Lower lobe of right lung (tissue), 2 donors: ENCODE results near the gene PHKG2. TPM values are rescaled to one million over a fixed set of nuclear protein-coding genes. Genes with fewer than 3 reads are reported as not detected.

Source experiments
- ATAC-seq, 2 donors: fragments of 200-7000 bp; cut with Tn5 transposase; one replicate each; pipeline ENCODE4 v1.9.1; 2020 to 2022; ENCODE audit warnings: mild to moderate bottlenecking in 2 of 2, moderate library complexity in 2 of 2
- DNase-seq: peaks from one replicate; pipeline ENCODE4 v3.0.0-alpha.2; 2020
- H3K27ac ChIP-seq: fragments of 200-600 bp; one replicate; pipeline ENCODE4 v1.8.0; 2022
- H3K27me3 ChIP-seq: fragments of 200-600 bp; one replicate; pipeline ENCODE4 v1.8.0; 2022; ENCODE audit warnings: low read depth
- H3K36me3 ChIP-seq: fragments of 200-600 bp; one replicate; pipeline ENCODE4 v1.8.0; 2022; ENCODE audit warnings: mild to moderate bottlenecking
- H3K4me1 ChIP-seq: fragments of 200-600 bp; one replicate; pipeline ENCODE4 v1.8.0; 2022
- H3K4me3 ChIP-seq: fragments of 200-600 bp; one replicate; pipeline ENCODE4 v1.8.0; 2022; ENCODE audit warnings: mild to moderate bottlenecking
- H3K9me3 ChIP-seq: fragments of 200-600 bp; one replicate; pipeline ENCODE4 v1.8.0; 2022
- CTCF ChIP-seq: fragments of 200-600 bp; IDR thresholded peaks from one replicate; pipeline ENCODE4 v1.8.0; 2022; ENCODE audit warnings: antibody characterized with exemption, mild to moderate bottlenecking
- intact Hi-C: fragments of 100-400 bp; cut with DNase I; formaldehyde crosslinking; loops from one replicate; pipeline ENCODE4 v1.11.0; 2022
- total RNA-seq: library from RNA; stranded (reverse); fragmentation: NEBNext Ultra II Directional; extraction: Animal tissue kit (Norgen Biotek cat#: 25700); gene quantifications from one replicate; pipeline ENCODE4 v1.2.1, GENCODE V29; 2021
- donor health status: DM: no; HTN: yes; CAD: no; lungs with severe emphysema.

The PHKG2 gene
- total RNA-seq, 1 donor from 2014 or later = 25.5 TPM

DNA sequence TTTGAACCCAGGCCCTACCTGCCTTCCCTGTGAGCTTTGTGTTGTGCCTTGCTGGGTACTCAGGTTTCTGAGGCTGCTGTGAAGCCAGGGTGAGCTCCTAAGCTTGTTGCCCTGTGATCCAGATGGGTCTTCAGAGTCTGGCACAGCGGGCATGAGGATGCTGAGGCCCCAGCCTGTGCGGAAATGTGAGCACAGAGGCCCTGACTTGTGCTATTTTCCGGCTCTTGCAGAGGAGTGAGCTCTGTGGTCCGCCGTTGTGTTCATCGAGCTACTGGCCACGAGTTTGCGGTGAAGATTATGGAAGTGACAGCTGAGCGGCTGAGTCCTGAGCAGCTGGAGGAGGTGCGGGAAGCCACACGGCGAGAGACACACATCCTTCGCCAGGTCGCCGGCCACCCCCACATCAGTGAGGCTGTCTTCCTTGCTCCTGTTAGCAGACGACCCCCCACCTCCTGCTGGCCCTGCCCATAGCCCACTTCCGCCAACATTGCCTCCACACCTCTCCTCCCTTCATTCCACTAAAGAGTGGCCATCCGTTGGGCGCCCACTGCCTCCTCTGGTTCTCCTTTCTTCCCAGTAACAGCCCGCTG lies 2.7 kb downstream of the PHKG2 start:
- Histone ChIP-seq H3K9me3 (no peaks in the 10 kb centered on the region), H3K27me3 (no peaks in the 10 kb centered on the region), H3K27ac (no peak overlapping the region), H3K36me3 (peaks cover 50% of the 10 kb centered on the region), H3K4me3 (no peak overlapping the region), H3K4me1 (peaks cover 7% of the 10 kb centered on the region)
- no peak for TF ChIP-seq CTCF
- intact Hi-C loops = no loop called here
- ATAC-seq (no peak), DNase-seq (no peak)

DNA sequence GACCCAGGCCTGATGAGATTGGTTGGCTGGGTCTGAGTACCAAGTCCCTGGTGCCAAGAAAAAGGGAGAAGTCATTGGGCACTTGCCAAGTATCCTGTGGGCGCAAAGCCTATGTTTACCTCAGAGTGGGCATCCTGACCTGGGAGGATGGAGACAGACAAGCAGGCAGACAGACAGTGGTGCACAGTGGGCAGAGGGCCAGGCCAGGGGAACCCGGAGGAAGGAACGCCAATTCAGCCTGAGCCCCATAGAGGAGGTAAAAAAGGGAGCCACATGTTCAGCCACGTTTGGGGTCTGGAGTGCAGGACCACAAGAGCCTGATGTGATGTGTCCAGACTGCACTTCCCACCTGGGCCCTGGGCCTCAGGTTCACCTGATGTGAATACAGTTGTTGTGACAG lies 5.4 kb downstream of the PHKG2 start:
- DNase-seq (no peak), ATAC-seq (no peak)
- Histone ChIP-seq H3K27me3 (no peaks in the 10 kb centered on the region), H3K4me1 (no peaks in the 10 kb centered on the region), H3K9me3 (no peaks in the 10 kb centered on the region), H3K4me3 (no peak overlapping the region), H3K36me3 (peaks cover 69% of the 10 kb centered on the region), H3K27ac (no peak overlapping the region)
- TF ChIP-seq CTCF = no peak
- intact Hi-C loops = no loop called here

- Histone ChIP-seq H3K27me3 (no peaks in the 10 kb centered on the region), H3K36me3 (peaks cover 65% of the 10 kb centered on the region), H3K4me1 (peaks cover 5% of the 10 kb centered on the region), H3K27ac (no peak overlapping the region), H3K4me3 (no peak overlapping the region), H3K9me3 (no peaks in the 10 kb centered on the region)
- intact Hi-C loops = no loop called here
- ATAC-seq (no peak), DNase-seq (no peak)
- TF ChIP-seq CTCF = no peak
Measured at GRCh38 chr16:30755955-30756780, 7.9 kb downstream of the PHKG2 start.

DNA sequence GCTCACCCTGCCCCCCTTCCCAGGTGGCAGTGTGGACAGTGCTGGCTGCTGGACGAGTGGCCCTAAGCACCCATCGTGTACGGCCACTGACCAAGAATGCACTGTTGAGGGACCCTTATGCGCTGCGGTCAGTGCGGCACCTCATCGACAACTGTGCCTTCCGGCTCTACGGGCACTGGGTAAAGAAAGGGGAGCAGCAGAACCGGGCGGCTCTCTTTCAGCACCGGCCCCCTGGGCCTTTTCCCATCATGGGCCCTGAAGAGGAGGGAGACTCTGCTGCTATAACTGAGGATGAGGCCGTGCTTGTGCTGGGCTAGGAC lies 8.5 kb downstream of the PHKG2 start:
- ATAC-seq (no peak), DNase-seq (no peak)
- no peak for TF ChIP-seq CTCF
- no peaks in the 10 kb centered on the region for H3K27me3 ChIP-seq
- no peaks in the 10 kb centered on the region for H3K9me3 ChIP-seq
- intact Hi-C loops = no loop called here
- H3K27ac ChIP-seq = no peak overlapping the region
- no peak overlapping the region for H3K4me3 ChIP-seq
- peaks cover 59% of the 10 kb centered on the region for H3K36me3 ChIP-seq
- H3K4me1 ChIP-seq = peaks cover 9% of the 10 kb centered on the region

- ATAC-seq = no peak
- no peak overlapping the region for H3K27ac ChIP-seq
- intact Hi-C loops = no loop called here
- DNase-seq = no peak
- H3K4me1 ChIP-seq = peaks cover 9% of the 10 kb centered on the region
- no peaks in the 10 kb centered on the region for H3K9me3 ChIP-seq
- no peak for TF ChIP-seq CTCF
- H3K36me3 ChIP-seq = peaks cover 56% of the 10 kb centered on the region
- H3K4me3 ChIP-seq = no peak overlapping the region
- no peaks in the 10 kb centered on the region for H3K27me3 ChIP-seq
Measured at GRCh38 chr16:30757316-30757715, 9.1 kb downstream of the PHKG2 start.
